Activated T-cell treated with anti-CD3 and anti-CD28 coated beads, Interleukin-2, amount 50 U/mL, for 4 hours (primary cell): Measurements from ENCODE around the gene BMF. TPM values are rescaled to one million over a fixed set of nuclear protein-coding genes. Genes with fewer than 3 reads are reported as not detected.
A peak's percentile ranks its signal among the peaks of the same experiment; 100 is the strongest.

Experiments
- ATAC-seq, 2 donors: fragments of 200-7000 bp; cut with Tn5 transposase; one replicate each; pipeline ENCODE4 v1.10.0; 2021
- DNase-seq: peaks from one replicate; pipeline ENCODE4 v3.0.0-alpha.2; 2020
- H3K27me3 Mint-ChIP-seq: one replicate; pipeline ENCODE4 v1.8.0; 2021; ENCODE audit warnings: low read depth, mixed read lengths
- H3K36me3 Mint-ChIP-seq: one replicate; pipeline ENCODE4 v1.8.0; 2022; ENCODE audit warnings: mixed read lengths; ENCODE audit not compliant: insufficient read depth
- H3K4me1 Mint-ChIP-seq: one replicate; pipeline ENCODE4 v1.8.0; 2021; ENCODE audit warnings: low read depth, mixed read lengths
- H3K4me3 Mint-ChIP-seq: one replicate; pipeline ENCODE4 v1.8.0; 2021; ENCODE audit warnings: mild to moderate bottlenecking, moderate library complexity, mixed read lengths
- H3K9me3 Mint-ChIP-seq: one replicate; pipeline ENCODE4 v1.8.0; 2021; ENCODE audit warnings: mixed read lengths
- total RNA-seq, 3 donors: library from RNA; stranded (reverse); gene quantifications; one replicate each; pipeline ENCODE4 v1.2.1, GENCODE V29; 2021

Gene BMF
- total RNA-seq, 3 donors from 2014 or later: 3.1 to 7.1 (median 6.6) TPM

GRCh38 chr15:40051616-40052415, 56.9 kb downstream of the BMF start:
- Mint-ChIP-seq H3K4me3 (no peak overlapping the region), H3K9me3 (no peaks in the 10 kb centered on the region), H3K36me3 (no peaks in the 10 kb centered on the region), H3K4me1 (peaks cover 74% of the 10 kb centered on the region), H3K27me3 (no peaks in the 10 kb centered on the region)
- ATAC-seq (no peak), DNase-seq (no peak)

- ATAC-seq: no peak
- Mint-ChIP-seq H3K36me3 (no peaks in the 10 kb centered on the region), H3K27me3 (no peaks in the 10 kb centered on the region), H3K9me3 (no peaks in the 10 kb centered on the region), H3K4me1 (peaks cover 77% of the 10 kb centered on the region), H3K4me3 (no peak overlapping the region)
- no peak for DNase-seq
Measured at GRCh38 chr15:40050788-40051470, 57.8 kb downstream of the BMF start.

- DNase-seq (no peak), ATAC-seq (no peak)
- Mint-ChIP-seq H3K36me3 (no peaks in the 10 kb centered on the region), H3K4me1 (peaks cover 76% of the 10 kb centered on the region), H3K4me3 (no peak overlapping the region), H3K9me3 (no peaks in the 10 kb centered on the region), H3K27me3 (no peaks in the 10 kb centered on the region)
Measured at GRCh38 chr15:40048926-40049475, 59.7 kb downstream of the BMF start.

- Mint-ChIP-seq H3K27me3 (no peaks in the 10 kb centered on the region), H3K36me3 (no peaks in the 10 kb centered on the region), H3K9me3 (no peaks in the 10 kb centered on the region), H3K4me1 (peaks cover 70% of the 10 kb centered on the region), H3K4me3 (peak overlapping the region; percentile 36)
- ATAC-seq: no peak
- no peak for DNase-seq
Measured at GRCh38 chr15:40048211-40048792, 60.4 kb downstream of the BMF start.

- peak; percentile 64 to 65 for ATAC-seq
- peaks cover 65% of the 10 kb centered on the region for H3K4me1 Mint-ChIP-seq
- H3K9me3 Mint-ChIP-seq: no peaks in the 10 kb centered on the region
- no peaks in the 10 kb centered on the region for H3K27me3 Mint-ChIP-seq
- H3K36me3 Mint-ChIP-seq: no peaks in the 10 kb centered on the region
- peak; percentile 58 for DNase-seq
- peak overlapping the region; percentile 36 for H3K4me3 Mint-ChIP-seq
Measured at GRCh38 chr15:40047415-40048210, 61.1 kb downstream of the BMF start.

GRCh38 chr15:40046721-40047414, 61.8 kb downstream of the BMF start:
- H3K9me3 Mint-ChIP-seq: no peaks in the 10 kb centered on the region
- H3K27me3 Mint-ChIP-seq: no peaks in the 10 kb centered on the region
- ATAC-seq (peak; percentile 49 to 59), DNase-seq (no peak)
- H3K4me3 Mint-ChIP-seq: no peak overlapping the region
- no peaks in the 10 kb centered on the region for H3K36me3 Mint-ChIP-seq
- peaks cover 64% of the 10 kb centered on the region for H3K4me1 Mint-ChIP-seq

- Mint-ChIP-seq H3K36me3 (no peaks in the 10 kb centered on the region), H3K4me3 (no peak overlapping the region), H3K27me3 (no peaks in the 10 kb centered on the region), H3K4me1 (peaks cover 63% of the 10 kb centered on the region), H3K9me3 (no peaks in the 10 kb centered on the region)
- DNase-seq (no peak), ATAC-seq (no peak)
Measured at GRCh38 chr15:40045572-40046217, 63.0 kb downstream of the BMF start.

- DNase-seq: peak; percentile 83
- no peaks in the 10 kb centered on the region for H3K9me3 Mint-ChIP-seq
Measured at GRCh38 chr15:40044717-40045571, 63.7 kb downstream of the BMF start.

GRCh38 chr15:40043927-40044716, 64.6 kb downstream of the BMF start:
- Mint-ChIP-seq H3K4me1 (peaks cover 64% of the 10 kb centered on the region), H3K27me3 (no peaks in the 10 kb centered on the region), H3K9me3 (no peaks in the 10 kb centered on the region), H3K4me3 (no peak overlapping the region), H3K36me3 (no peaks in the 10 kb centered on the region)
- ATAC-seq: no peak
- no peak for DNase-seq

More at GRCh38 chr15:40044717-40045571, 63.7 kb downstream of the BMF start:
- Mint-ChIP-seq H3K36me3 (no peaks in the 10 kb centered on the region), H3K4me1 (peaks cover 67% of the 10 kb centered on the region), H3K4me3 (no peak overlapping the region), H3K27me3 (no peaks in the 10 kb centered on the region)
- peak; percentile 78 to 84 for ATAC-seq

- ATAC-seq (no peak), DNase-seq (no peak)
- peaks cover 58% of the 10 kb centered on the region for H3K4me1 Mint-ChIP-seq
- peaks cover 5% of the 10 kb centered on the region for H3K36me3 Mint-ChIP-seq
- H3K27me3 Mint-ChIP-seq: no peaks in the 10 kb centered on the region
- no peak overlapping the region for H3K4me3 Mint-ChIP-seq
- no peaks in the 10 kb centered on the region for H3K9me3 Mint-ChIP-seq
Measured at GRCh38 chr15:40042791-40043320, 65.8 kb downstream of the BMF start.

GRCh38 chr15:40040770-40041169, 67.9 kb downstream of the BMF start:
- Mint-ChIP-seq H3K27me3 (no peaks in the 10 kb centered on the region), H3K4me1 (peaks cover 53% of the 10 kb centered on the region), H3K36me3 (peaks cover 20% of the 10 kb centered on the region), H3K4me3 (peak overlapping the region; percentile 99), H3K9me3 (no peaks in the 10 kb centered on the region)
- ATAC-seq: no peak
- DNase-seq: no peak

- peaks cover 48% of the 10 kb centered on the region for H3K4me1 Mint-ChIP-seq
- H3K36me3 Mint-ChIP-seq: peaks cover 23% of the 10 kb centered on the region
- ATAC-seq (no peak), DNase-seq (no peak)
- no peaks in the 10 kb centered on the region for H3K9me3 Mint-ChIP-seq
- no peaks in the 10 kb centered on the region for H3K27me3 Mint-ChIP-seq
- H3K4me3 Mint-ChIP-seq: peak overlapping the region; percentile 99
Measured at GRCh38 chr15:40040293-40040635, 68.4 kb downstream of the BMF start.
